Fibroblast of lung (primary cell): Measurements from ENCODE around the gene EYS.

Experiments
- CTCF ChIP-seq, 2 donors: IDR thresholded peaks in 1 of 2; conservative IDR thresholded peaks in 1 of 2; 1 replicate in 1 of 2; 2 replicates in 1 of 2; pipeline ENCODE4 v1.5.1; 2011 to 2012; ENCODE audit warnings: low read length in 2 of 2, control low read depth in 1 of 2, inconsistent platforms in 1 of 2, low read depth in 1 of 2, mild to moderate bottlenecking in 1 of 2
- EZH2 ChIP-seq: IDR thresholded peaks from 2 replicates; pipeline ENCODE4 v1.5.1; 2012; ENCODE audit warnings: low read length, control low read depth, mild to moderate bottlenecking; ENCODE audit errors: missing control alignments

DNA sequence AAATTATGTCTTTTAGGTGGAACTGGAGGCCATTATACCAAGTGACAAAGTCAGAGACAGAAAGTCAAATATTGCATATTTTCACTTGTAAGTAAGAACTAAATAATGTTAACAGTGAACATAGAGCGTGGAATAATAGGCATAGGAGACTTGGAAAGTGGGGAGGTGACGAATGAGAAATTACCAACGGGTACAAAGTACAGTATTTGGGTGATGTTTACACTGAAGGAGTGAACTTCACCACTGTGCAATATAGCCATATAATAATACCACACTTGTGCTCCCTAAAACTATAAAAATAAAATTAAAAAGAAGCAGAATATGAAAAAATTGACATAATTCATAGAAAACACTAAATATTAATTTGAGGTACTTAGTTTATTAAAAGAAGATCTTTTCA is 14.9 kb downstream of the EYS start:
- TF ChIP-seq CTCF (conservative IDR thresholded peaks at IDR 0.05 in 1 of 2, IDR thresholded peaks at IDR 0.05 in 1 of 2; ENCODE audit: low read depth in 1 of 2, low read length in 2 of 2), result no peak
- no peak for TF ChIP-seq EZH2
